Subcutaneous adipose tissue (tissue), 4 donors: Measurements from ENCODE around the gene TIMM10B. TPM values are rescaled to one million over a fixed set of nuclear protein-coding genes. Genes with fewer than 3 reads are reported as not detected.

Experiments
- CTCF ChIP-seq: fragments of 450-650 bp; IDR thresholded peaks from one replicate; pipeline ENCODE4 v1.5.1; 2016; ENCODE audit warnings: low read depth, mild to moderate bottlenecking, control low read depth, antibody characterized with exemption, moderate library complexity
- total RNA-seq, 4 donors: library from RNA; depleted of rRNA; stranded (reverse); fragments of >200 nt; gene quantifications; one replicate each; pipeline ENCODE4 v1.1.0, GENCODE V29; 2016

Gene TIMM10B
- total RNA-seq, 4 donors from 2014 or later, result 28.2 to 37.4 (median 32.8) TPM

- no peak for TF ChIP-seq CTCF
Measured at GRCh38 chr11:6489306-6489705, 8.0 kb downstream of the TIMM10B start.

- TF ChIP-seq CTCF, result no peak
Measured at GRCh38 chr11:6497069-6497839, 16.0 kb downstream of the TIMM10B start, which contains the start of gene DNHD1. Gene DNHD1 (plus strand): TSS chr11:6497280. CDS start chr11:6498216, 936 bp downstream.

- TF ChIP-seq CTCF, result no peak
Measured at GRCh38 chr11:6498121-6498520, 16.8 kb downstream of the TIMM10B start.

GRCh38 chr11:6498544-6498943 is 17.2 kb downstream of the TIMM10B start:
- TF ChIP-seq CTCF, result no peak

- TF ChIP-seq CTCF, result no peak
Measured at GRCh38 chr11:6502382-6502781, 21.1 kb downstream of the TIMM10B start.

GRCh38 chr11:6504166-6504565 is 22.9 kb downstream of the TIMM10B start:
- no peak for TF ChIP-seq CTCF

GRCh38 chr11:6505577-6506240 is 24.4 kb downstream of the TIMM10B start:
- no peak for TF ChIP-seq CTCF
